Hepatic stellate cell (primary cell): ENCODE results near the gene B4GALT5.

ENCODE experiments used
- DNase-seq: peaks from one replicate; pipeline ENCODE4 v3.0.0; 2011; ENCODE audit warnings: low spot score

B4GALT5 gene

GRCh38 chr20:49657118-49657901 is 56.4 kb downstream of the B4GALT5 start:
- DNase-seq, result no peak

GRCh38 chr20:49656304-49656703 is 57.4 kb downstream of the B4GALT5 start:
- DNase-seq, result no peak

- DNase-seq, result no peak
These were observed 59.7 kb downstream of the B4GALT5 start for GRCh38 chr20:49653925-49654434.

GRCh38 chr20:49649672-49650071 is 64.0 kb downstream of the B4GALT5 start:
- DNase-seq, result no peak

- DNase-seq, result no peak
These were observed 66.1 kb downstream of the B4GALT5 start for GRCh38 chr20:49647550-49647949.

GRCh38 chr20:49646528-49646927 is 67.2 kb downstream of the B4GALT5 start:
- no peak for DNase-seq

GRCh38 chr20:49646126-49646525 is 67.6 kb downstream of the B4GALT5 start:
- no peak for DNase-seq

GRCh38 chr20:49644980-49645565 is 68.6 kb downstream of the B4GALT5 start:
- no peak for DNase-seq

- DNase-seq, result no peak
These were observed 70.9 kb downstream of the B4GALT5 start for GRCh38 chr20:49642816-49643215.

- no peak for DNase-seq
These were observed 71.7 kb downstream of the B4GALT5 start for GRCh38 chr20:49641683-49642656.

- DNase-seq, result no peak
These were observed 76.5 kb downstream of the B4GALT5 start for GRCh38 chr20:49637046-49637637.

- DNase-seq, result no peak
These were observed 77.2 kb downstream of the B4GALT5 start for GRCh38 chr20:49636447-49636846.

- DNase-seq, result no peak
These were observed 77.8 kb downstream of the B4GALT5 start for GRCh38 chr20:49635866-49636265.

GRCh38 chr20:49635166-49635565 is 78.5 kb downstream of the B4GALT5 start:
- no peak for DNase-seq

GRCh38 chr20:49634116-49634515 is 79.6 kb downstream of the B4GALT5 start:
- DNase-seq, result no peak

GRCh38 chr20:49633643-49634042 is 80.0 kb downstream of the B4GALT5 start:
- no peak for DNase-seq

- DNase-seq, result no peak
These were observed 80.7 kb downstream of the B4GALT5 start for GRCh38 chr20:49633023-49633422.

- no peak for DNase-seq
These were observed 81.7 kb downstream of the B4GALT5 start for GRCh38 chr20:49631856-49632418.

GRCh38 chr20:49631061-49631716 is 82.5 kb downstream of the B4GALT5 start:
- DNase-seq, result no peak

GRCh38 chr20:49630396-49630951 is 83.2 kb downstream of the B4GALT5 start:
- no peak for DNase-seq

GRCh38 chr20:49629606-49630005 is 84.1 kb downstream of the B4GALT5 start:
- no peak for DNase-seq
